Activated CD4-positive, CD25-positive, alpha-beta regulatory T cell treated with anti-CD3 and anti-CD28 coated beads, Interleukin-2, amount 50 U/mL, for 72 hours (primary cell): ENCODE data around the gene FIGNL1.

ENCODE experiments used
- DNase-seq: peaks from one replicate; pipeline ENCODE4 v3.0.0; 2021

The FIGNL1 gene

GRCh38 chr7:50449881-50450589 lies at the start of gene FIGNL1:
Gene FIGNL1, minus strand, starts transcription at chr7:50450350. Its CDS starts 3,063 bp downstream, at chr7:50447287.
- DNase-seq = peak; percentile 89

DNA sequence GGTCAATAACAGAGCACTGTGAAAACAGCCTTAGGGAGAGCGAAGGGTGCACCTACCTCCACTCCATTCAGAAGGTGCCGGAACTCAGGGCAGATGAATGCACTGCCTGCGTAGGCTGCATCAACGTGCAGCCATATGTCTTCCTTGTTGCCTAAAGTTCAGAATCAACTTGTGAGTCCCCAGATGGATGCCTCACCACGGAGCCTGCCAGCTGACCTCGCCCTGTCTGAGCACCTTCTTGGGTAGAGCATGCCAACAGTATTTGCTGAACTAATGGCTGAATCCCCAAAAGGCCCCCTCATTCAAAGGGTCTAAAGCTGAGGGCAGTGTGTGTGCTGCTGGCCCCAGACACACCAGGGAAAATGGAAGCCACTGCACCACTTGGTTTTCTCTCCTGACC lies 48.9 kb upstream of the FIGNL1 start:
- no peak for DNase-seq

- DNase-seq = no peak
Measured at GRCh38 chr7:50497968-50498367, 47.8 kb upstream of the FIGNL1 start.

DNA sequence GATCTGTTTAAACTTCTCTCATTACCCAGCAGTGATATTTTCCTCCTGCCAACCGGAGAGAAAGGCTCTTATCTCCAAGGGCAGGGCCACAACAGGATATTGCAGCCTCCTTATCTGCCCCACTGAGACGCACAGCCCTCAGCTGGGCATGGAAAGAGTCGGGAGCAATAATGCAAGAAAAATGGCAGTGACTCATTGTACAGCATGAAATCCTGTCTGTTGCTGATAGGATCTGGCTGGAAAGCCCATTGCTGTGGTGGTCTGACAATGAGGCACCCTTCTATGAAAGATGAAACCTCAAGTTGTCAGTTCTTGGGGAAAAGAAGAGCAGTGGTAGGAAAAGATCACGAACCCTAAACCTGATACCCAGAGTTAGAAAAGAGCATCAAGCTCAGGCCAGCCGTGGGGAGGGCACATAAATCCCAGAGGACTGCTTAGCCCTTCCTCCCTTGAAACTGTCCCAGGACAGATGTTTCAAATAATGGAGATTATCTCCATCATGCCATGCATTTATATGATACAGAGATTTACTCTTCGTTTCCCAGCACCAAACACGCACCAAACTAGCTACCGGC lies 47.0 kb upstream of the FIGNL1 start:
- DNase-seq = no peak

DNA sequence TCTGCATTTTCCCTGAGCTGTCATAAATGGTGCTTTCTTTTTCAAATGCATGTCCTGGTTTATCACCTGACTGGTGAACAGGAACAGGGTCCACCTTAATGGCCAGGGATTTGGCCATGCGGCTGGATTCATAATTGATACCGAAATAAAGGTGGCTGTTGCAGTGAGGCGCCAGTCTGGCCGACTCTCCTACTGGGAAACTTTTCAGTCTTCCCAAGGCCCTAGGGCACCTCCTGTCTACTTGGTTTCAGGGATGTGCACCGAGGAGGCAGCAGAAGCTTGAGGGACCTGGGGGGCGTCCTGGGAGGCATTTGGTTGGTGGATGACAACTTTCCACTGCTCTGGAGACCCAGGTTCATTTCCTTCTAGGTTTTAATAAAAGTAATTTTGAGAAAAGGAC lies 46.4 kb upstream of the FIGNL1 start:
- DNase-seq = no peak

- DNase-seq = no peak
Measured at GRCh38 chr7:50495746-50496145, 45.6 kb upstream of the FIGNL1 start.

DNA sequence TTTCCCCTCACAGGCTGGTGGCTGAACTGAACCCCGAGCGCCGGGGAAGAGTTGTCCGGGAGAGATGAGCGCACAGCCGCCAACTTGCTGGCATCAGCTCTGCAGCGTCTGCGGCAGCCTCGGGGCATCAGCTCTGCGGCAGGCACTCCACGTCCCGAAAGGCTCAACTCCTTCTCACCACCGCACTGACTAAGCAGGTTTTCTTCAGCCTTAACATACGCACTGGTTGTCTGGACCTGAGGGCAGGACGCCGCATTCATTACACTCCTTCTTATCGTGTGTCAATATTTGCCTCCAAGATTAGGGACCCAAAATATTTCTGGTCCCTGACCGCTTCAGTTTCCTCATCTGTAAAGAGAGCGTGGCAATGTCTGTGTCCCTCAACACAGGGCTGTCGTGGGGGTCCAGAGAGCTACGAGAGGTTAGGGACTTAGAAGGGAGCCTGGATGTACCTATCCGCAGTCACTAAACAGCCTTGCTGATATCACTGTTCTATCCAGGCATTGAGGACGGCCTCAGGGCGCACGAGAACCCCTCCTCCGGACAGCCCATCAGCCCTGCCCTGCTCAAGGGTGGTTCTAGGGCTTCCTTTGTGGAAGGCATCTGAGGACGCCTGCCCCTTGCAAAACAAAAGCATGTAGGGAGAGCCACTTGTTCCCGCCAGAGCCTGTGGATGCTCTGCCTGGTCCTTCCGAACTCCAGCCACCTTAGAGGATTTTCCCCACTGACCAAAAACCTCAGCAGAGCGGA lies 42.8 kb upstream of the FIGNL1 start:
- no peak for DNase-seq

GRCh38 chr7:50491943-50492342 lies 41.8 kb upstream of the FIGNL1 start:
- no peak for DNase-seq

- no peak for DNase-seq
Measured at GRCh38 chr7:50491209-50491608, 41.1 kb upstream of the FIGNL1 start.

GRCh38 chr7:50488379-50488778 lies 38.2 kb upstream of the FIGNL1 start:
- no peak for DNase-seq

DNA sequence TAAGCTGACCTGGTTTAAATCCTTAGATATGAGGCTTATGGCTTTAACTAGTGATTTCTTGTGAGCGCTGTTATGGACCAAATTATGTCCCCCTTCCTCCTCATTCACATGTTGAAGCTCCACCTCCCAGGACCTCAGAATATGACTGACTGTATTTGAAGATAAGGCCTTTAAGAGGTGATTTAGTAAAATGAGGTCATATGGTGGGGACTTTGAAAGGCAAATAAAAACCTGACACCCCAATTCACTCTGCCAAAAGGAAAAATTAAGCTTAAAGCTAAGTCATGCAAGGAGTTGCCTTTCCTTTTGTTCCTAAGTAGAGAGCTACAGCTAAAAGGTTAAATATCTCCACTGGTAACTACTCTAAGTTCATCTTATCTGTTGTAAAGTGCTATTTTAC lies 36.4 kb upstream of the FIGNL1 start:
- no peak for DNase-seq

DNA sequence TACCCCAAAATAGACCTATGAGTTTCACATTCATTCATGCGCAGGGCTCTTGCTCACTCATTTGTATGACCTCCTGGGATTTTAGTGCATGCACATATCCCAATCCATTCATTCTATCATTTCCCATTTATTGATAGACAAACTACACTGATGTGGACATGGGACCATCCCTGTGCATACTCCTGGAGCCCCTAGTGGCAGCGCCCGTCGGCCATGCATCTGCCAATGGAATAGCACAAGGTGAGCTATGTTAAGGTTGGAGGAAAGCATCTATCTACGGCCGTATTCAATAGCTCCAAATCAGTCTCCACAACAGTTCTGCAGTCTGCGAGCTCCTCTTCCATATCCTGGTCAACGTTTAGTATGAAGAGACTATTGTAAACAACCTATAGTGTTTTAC lies 31.7 kb upstream of the FIGNL1 start:
- DNase-seq = no peak

- DNase-seq = no peak
Measured at GRCh38 chr7:50480797-50481196, 30.6 kb upstream of the FIGNL1 start.

DNA sequence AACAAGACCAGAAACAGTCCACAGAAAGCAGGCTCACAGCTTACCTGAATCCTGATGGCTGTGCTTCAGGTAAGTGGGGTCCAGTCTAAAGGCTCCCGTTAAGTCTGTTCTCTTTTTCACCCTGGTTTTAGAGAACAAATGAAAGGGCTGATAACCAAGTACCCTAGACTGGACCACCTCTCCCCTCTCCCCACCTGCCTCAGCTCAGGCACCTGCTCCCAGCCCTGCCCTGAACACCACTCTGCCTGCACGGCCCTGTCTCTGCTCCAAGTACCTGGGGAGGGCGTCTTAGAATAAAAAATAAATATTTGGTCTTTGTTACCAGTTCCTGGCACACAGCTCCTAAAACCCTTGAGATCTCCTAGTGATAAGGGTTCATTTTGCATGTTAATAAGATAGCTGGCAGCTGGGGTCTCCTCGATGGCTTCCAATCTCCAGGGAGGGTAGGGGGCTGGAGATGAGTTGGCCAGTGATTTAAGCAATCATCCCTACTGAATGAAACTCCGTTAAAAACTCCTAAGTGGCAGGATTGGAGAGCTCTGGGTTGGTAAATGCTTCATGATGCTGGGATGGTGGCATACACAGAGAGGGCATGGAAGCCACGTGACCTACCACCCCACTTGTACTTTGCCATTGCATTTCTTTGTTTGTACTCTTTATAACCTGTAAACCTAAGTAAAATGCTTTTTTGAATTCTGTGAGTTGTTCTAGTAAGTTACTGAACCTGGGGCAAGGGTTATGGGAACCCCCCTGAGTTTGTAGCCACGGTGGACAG lies 29.8 kb upstream of the FIGNL1 start:
- no peak for DNase-seq

GRCh38 chr7:50477640-50478039 lies 27.5 kb upstream of the FIGNL1 start:
- no peak for DNase-seq

DNA sequence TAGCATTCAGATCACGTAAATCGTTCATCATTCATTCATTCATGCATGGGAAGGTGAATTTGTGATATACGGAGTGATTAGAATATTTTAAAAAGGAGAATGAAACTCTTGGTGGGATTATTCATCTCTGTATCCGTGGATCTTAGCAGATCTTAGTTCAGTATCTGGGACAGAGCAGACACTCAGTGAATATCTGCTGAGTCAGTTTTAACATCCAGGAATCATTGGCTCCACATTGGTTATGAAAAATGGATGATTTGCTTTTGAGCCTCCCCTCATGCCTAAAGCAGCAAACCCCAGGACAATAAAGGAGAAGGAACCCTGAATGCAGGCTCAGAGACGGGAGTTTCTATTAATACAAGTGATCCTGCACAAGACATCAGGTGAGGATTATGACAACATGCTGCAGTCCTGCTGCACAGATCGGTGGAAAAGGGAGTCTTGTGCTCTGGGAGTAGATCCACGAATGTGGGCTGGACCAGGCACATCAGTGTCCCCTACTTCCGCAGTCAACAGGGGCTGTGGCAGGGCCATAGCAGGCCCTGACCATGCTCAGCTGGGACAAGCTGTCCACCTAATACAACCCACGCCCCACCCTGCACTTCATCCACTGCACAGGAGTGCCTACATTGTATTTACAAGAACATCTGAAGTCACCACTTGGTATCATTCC lies 26.9 kb upstream of the FIGNL1 start:
- no peak for DNase-seq

DNA sequence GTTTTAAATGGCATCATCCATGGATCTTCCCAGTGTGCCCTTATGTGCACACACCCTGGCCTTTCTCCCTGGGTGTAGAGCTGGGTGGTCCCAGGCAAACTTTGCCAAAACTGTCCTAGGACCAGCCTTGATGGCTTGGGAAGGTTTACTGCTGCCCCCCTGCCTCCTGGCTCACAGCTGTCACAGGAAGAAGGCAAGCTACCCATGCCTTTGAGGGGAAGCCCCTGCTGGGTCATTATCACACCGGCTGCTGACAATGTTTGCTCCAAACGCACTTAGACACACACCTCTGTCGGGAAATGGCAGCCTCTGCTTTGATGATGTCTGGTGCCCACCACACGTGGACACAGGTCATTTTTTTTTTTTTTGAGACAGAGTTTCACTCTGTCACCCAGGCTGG lies 25.2 kb upstream of the FIGNL1 start:
- DNase-seq = no peak

GRCh38 chr7:50474382-50475160 lies 24.4 kb upstream of the FIGNL1 start:
- no peak for DNase-seq

GRCh38 chr7:50473531-50473930 lies 23.4 kb upstream of the FIGNL1 start:
- DNase-seq = no peak

DNA sequence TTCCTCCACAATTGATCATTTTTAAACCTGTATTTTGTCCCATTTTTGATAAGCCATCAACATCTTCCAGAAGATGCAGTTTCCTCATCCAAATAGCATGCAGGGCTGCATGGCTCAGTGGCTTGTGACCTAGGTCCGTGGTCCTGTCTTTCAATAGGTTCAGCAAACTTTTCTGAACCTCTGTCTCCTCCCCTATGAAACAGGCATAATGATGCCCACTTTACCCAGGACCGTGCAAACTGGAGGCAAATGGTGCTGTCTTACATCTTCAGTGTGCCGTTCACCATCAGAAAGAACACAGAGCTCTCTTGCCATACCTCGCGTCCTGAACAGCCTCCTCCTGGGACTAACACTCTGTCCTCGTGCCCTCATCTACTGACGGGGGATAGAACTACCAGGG lies 22.3 kb upstream of the FIGNL1 start:
- no peak for DNase-seq

GRCh38 chr7:50471970-50472369 lies 21.8 kb upstream of the FIGNL1 start:
- no peak for DNase-seq
